Kidney capillary endothelial cell (primary cell): Measurements from ENCODE around the gene SLC16A14.

Source experiments
- DNase-seq: peaks from one replicate; pipeline ENCODE4 v3.0.0-alpha.2; 2018; ENCODE audit warnings: low spot score

SLC16A14 gene

DNA sequence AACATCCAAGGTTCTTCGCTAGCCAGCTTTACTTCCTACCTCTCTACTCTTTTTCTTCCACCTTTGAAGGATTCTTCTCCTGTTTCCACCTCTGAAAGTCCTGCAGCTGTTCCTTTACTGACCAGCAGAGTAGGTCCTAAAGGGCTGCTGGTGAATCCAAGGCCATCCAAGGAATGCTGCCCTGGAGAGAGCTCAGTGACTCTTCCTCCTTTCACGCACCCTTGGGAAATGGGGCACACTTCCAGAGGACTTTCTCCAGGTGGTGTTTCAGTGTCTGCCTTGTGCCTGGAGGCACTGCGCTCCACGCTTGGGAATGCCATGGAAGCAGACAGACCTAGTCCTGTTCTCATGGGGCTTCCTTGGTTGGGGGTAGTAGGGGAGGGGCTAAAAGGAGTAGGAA, 45.4 kb downstream of the SLC16A14 start:
- no peak for DNase-seq

DNA sequence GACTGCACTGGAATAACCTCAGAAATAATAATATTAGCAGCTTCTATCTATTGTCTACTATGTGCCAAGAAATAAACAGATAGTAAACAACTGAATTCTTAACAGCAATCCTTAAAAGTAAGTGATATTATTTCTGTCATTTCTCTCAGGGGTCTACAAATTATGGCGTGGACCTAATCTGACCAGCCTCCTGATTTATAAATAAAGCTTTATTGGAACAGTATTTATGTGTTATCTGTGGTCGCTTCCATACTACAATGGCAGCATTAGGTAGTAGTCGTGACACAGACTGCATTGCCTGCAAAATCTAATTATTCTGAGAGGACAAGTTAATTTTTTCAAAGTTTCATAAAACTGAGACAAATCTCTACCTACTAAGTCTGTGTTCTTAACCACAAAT, 49.0 kb downstream of the SLC16A14 start:
- DNase-seq = no peak

DNA sequence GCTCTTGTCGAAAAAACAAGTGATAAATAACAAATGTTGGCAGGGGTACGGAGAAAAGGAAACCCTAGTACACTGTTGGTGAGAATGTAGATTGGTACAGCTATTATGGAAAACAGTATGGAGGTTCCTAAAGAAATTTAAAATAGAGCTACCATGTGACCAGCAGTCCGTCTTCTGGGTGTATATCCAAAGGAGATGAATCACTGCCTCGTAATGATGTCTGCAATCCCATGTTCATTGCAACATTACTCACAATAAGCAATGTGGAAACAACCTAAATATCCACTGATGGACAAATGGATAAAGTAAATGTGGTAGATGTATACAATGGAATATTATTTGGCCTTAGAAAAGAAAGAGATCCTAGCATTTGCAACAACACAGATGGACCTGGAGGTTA, 50.6 kb downstream of the SLC16A14 start:
- no peak for DNase-seq

DNA sequence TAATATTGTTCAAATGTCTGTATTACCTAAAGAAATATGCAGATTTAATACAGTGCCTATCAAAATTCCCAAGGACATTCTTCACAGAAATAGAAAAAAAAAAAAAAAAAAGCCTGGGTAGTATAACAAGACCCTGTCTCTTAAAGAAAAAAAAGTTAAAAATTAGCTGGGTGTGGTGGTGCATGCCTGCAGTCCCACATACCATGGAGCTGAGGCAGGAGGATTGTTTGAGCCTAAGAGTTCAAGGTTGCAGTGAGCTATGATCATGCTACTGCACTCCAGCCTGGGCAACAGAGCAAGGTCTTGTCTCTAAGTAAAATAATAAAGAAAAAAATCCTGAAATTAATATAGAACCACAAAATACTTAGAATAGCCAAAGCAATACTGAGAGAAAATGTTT, 51.9 kb downstream of the SLC16A14 start:
- DNase-seq = no peak

DNA sequence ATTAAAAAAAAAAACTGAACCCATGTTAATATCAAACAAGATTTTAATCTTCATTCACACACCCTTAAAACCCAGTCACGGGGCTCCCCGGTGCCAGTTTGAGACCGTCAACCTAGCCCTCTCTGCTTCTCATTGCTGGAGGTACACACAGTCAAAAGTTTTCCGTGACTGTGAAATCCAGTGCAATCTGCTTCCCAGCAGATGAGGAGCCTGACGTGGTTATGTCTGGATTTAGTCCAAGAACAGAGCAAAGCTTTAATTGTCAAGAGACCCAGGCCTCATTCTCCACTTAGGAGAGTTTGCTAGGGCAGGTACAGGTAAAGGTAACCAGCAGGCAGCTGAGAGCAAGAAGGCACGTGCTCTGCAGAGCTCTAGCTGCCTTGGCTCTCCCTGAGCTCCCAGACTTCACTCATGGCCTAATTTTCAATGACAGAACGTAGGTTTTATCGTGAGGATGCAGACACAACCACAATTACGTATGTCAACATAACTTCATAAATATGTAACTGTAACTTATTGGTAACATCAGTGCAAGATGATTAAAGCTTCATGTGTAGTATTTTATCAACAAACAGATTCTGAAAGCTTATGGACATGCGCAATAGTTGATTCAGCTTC, 56.3 kb downstream of the SLC16A14 start:
- no peak for DNase-seq

DNA sequence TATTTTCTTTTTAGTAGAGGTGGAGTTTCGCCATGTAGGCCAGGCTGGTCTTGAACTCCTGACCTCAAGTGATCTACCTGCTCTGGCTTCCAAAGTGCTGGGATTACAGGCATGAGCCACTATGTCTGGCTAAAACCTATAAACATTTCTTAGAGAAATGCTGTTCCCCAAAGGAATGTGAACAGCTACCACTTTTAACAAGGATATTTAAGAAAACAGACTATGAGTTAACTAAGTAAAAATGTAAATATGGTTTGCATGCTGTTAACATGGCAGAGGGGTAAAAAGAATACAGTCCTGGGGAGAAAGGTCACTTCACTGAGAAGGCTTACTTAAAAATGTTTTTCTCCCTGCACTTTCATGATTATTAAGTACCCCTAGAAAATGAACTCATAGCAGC, 57.1 kb downstream of the SLC16A14 start:
- no peak for DNase-seq

DNA sequence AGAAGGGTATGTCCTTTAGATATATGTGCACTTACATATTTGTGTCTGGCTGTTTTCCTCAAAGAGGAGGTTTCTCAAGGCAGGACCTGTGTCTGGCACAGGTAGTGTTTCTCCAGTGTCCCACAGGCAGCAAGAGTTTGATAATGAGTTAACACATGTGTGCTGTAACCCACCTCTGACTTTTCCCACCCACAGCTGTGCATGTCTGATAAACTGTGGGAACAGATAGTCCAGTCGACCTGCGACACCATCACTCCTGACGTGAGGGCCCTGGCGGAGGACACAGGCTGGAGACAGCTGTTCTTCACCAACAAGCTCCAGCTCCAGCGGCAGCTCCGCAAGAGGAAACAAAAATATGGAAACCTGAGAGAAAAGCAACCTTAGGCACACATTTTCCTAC, 58.2 kb downstream of the SLC16A14 start:
- DNase-seq = no peak

DNA sequence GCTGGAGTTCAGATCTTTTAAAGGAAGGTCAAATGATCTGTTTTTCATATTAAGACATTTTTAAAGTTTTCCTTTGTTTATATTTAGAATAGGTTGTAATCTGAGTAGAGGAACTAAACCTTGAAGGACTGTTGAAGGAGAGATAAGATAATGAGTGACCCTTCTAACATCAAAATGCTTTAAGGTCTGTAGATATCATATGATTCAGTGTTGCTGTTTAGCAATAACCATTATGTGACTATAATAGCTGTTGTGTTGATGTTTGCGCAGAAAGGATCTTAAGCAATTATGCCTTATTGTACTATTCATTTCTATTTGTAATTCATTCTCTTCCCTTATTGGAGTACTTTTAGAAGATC, 60.0 kb downstream of the SLC16A14 start:
- no peak for DNase-seq

DNA sequence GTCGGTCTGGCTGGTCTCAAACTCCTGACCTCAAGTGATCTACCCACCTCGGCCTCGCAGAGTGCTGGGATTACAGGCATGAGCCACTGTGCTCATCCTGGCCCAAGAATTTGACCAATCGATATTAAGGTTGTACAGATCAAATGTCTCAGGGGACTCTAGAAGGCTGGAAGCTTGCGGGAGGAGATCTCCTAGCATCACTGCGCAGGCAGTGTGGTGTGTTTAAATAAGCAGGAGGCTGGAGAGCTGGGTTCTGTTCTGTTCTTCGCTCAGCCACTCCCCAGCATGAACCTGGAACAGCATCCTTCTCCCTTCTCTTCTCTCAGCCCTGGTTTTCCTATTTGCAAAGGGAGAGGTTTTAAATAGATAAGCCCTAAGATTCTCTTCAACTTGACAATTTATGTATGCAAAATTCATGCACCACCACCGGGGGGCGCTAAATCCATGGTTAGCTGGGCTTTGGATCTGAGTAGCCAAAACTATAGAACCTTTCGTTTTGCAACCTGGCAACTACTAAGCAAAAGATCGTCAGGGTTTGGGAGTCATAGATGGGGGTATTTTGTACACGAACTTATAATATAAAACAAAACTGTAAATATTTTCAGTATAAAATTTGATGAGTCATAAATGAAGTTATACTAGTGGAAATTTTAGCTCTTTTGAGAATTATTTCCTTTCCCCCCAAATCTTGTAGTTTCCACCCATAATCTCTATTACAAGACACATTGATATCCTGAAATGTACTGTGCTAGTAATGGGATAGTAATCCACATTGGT, 60.6 kb downstream of the SLC16A14 start:
- DNase-seq = peak; percentile 70

DNA sequence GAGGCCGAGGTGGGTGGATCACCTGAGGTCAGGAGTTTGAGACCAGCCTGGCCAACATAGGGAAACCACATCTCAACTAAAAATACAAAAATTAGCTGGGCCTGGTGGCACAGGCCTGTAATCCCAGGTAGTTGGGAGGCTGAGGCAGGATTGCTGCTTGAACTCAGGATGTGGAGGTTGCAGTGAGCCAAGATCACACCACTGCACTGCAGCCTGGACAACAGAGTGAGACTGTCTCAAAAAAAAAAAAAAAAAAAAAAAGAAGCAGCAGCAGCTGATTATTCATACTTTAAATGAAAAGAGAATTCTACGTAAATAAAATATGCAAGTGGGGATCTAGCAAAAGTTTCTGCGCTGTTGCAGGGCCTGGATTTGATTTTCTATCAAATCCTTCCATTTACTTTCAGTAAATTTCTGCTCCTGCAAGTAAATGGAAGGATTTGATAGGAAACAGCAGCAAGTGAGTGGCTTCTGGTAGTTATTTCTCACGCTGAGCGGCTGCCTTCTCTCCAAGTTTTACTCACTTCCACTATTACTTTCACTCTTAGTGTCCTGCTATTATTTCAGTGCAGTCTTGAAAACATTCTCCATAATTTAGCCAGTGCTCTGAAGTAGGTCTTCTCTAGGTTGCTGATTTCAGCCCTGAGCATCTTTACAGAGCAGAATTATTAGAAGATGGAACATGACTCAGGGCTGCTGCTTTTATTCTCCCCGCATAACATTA, 68.4 kb downstream of the SLC16A14 start:
- DNase-seq = no peak

DNA sequence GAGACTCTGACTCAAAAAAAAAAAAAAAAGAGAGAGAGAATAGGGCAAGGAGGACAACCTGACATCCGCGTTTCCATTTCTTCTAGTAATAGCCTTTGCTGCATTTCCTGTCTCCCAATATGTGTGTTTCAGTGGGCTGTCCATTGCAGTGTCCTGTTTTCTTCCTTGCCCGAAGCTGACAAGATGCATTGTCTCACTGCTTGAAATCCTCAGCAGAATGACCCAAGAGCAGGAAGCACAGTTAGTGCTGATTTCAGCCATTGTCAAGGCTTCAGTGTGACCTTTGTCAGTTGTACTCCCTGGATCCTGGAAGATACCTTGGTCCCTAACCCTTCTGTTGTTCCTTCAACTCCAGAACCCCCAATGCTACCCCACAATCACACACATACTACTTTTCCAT, 71.2 kb downstream of the SLC16A14 start:
- DNase-seq = peak; percentile 19

DNA sequence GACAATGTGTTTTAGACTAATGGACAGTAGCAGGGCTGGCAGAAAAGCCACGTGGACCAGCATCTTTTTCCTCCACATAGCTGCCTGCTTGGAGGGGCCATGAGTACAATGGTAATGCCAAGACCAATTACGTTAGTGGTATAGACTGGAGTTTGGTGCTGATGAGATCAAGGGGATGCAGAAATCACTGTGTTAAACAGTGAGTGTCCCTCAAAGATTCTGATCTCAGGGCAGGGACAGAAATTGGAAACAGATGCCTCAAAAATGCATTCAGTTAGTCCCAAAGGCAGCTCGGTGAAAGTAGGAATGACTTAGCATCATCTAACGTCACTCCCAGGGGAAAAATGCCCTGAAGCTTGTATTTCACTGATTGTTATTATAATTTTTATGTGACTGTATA, 72.4 kb downstream of the SLC16A14 start:
- no peak for DNase-seq

DNA sequence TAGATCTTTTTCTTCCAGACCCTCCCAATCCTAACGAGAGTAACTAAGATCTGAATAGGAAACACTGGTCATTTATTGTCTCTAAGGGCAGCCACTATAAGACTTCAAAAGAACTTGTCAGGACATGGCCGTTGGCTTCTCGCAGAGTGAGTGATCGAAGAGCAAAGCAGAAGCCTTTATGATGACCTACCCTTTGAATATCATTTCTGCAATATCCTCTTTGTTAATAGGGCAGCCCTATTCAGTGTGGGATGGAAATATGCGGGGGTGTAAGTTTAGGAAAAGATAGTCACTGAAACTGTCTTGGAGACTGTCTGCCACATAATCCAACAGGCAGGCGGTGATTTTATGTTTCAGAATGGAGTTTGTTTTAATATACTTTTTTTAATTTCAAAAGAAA, 75.5 kb downstream of the SLC16A14 start:
- no peak for DNase-seq
